ENCODE results near the gene TSTD2.

DNA sequence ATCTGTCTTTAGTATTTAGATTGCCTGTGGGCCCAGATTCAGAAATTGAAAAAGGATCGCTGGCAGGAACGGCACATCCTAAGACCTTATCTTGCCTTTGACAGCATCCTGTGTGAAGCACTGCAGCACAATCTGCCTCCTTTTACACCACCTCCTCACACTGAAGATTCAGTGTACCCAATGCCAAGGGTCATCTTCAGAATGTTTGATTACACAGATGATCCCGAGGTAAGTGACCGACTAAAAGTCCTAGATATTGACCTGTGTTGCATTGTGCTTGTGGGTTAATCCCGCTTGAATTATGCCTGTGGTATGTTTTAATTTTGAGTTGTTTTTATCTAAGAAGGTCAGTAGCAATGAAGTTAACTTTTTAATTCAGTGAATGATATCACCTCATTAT is 14.8 kb upstream of the TSTD2 start:
- TF ChIP-seq, protein P1, sequence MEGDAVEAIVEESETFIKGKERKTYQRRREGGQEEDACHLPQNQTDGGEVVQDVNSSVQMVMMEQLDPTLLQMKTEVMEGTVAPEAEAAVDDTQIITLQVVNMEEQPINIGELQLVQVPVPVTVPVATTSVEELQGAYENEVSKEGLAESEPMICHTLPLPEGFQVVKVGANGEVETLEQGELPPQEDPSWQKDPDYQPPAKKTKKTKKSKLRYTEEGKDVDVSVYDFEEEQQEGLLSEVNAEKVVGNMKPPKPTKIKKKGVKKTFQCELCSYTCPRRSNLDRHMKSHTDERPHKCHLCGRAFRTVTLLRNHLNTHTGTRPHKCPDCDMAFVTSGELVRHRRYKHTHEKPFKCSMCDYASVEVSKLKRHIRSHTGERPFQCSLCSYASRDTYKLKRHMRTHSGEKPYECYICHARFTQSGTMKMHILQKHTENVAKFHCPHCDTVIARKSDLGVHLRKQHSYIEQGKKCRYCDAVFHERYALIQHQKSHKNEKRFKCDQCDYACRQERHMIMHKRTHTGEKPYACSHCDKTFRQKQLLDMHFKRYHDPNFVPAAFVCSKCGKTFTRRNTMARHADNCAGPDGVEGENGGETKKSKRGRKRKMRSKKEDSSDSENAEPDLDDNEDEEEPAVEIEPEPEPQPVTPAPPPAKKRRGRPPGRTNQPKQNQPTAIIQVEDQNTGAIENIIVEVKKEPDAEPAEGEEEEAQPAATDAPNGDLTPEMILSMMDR (IDR thresholded peaks at IDR 0.05; ENCODE audit: low read length): no peak
- no peak for TF ChIP-seq EZH2 (IDR thresholded peaks at IDR 0.05; ENCODE audit: borderline replicate concordance, low read length)
